ENCODE measurements around the gene PAX7.

GRCh38 chr1:18644013-18644399 lies 13.4 kb downstream of the PAX7 start:
- TF ChIP-seq POLR2A (IDR thresholded peaks at IDR 0.05) (no peak), CTCF (IDR thresholded peaks at IDR 0.05) (no peak)
